ENCODE data around the gene TSPAN18.

The TSPAN18 gene

DNA sequence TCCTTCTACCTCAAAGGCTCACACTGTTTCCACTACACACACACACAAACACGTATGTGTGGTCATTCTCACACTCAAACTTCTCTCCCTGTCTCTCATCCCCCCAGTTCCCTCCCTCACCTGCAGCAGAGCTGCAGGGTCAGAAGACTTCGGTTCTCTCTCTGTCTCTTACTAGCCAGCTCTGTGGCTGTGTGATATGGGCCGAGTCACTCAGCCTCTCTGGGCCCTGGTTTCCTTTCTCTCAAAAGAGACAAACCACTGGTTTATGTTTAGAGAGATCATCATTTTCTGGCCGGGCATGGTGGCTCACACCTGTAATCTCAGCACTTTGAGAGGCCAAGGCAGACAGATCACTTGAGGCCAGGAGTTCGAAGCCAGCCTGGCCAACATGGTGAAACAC lies 21.1 kb downstream of the TSPAN18 start:
- in situ Hi-C loops (cut with MboI; ENCODE audit: low pct_unique_long_range_greater_than_20kb, low sequenced_read_pairs, unreplicated experiment), result loop anchor here (25.0 kb wide), 1 partner anchor 139 kb away; no protein-coding TSS in a partner anchor
- DNase-seq (ENCODE audit: low spot score), result no peak
- TF ChIP-seq, protein P1, sequence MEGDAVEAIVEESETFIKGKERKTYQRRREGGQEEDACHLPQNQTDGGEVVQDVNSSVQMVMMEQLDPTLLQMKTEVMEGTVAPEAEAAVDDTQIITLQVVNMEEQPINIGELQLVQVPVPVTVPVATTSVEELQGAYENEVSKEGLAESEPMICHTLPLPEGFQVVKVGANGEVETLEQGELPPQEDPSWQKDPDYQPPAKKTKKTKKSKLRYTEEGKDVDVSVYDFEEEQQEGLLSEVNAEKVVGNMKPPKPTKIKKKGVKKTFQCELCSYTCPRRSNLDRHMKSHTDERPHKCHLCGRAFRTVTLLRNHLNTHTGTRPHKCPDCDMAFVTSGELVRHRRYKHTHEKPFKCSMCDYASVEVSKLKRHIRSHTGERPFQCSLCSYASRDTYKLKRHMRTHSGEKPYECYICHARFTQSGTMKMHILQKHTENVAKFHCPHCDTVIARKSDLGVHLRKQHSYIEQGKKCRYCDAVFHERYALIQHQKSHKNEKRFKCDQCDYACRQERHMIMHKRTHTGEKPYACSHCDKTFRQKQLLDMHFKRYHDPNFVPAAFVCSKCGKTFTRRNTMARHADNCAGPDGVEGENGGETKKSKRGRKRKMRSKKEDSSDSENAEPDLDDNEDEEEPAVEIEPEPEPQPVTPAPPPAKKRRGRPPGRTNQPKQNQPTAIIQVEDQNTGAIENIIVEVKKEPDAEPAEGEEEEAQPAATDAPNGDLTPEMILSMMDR (IDR thresholded peaks at IDR 0.05; ENCODE audit: extremely low read depth, insufficient read depth, missing control alignments), result no peak

DNA sequence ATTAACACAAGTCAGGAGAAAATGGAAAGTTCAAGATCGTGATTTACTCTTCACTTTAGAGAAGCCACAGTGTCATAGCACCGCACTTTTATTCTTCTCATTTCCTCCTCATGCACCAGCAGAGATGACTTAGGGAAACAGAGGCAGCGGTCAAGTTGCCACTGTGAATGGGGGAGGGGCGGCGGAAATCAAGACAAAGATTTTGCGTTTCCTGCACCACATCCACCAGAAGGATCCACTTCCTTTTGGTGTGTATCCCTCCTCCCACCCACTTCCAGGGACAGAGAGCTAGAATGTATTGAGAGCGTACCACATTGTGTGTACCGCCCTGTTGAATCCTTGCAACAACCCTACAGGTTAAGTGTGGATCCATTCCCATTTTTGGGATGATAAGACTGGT lies 21.8 kb downstream of the TSPAN18 start:
- in situ Hi-C loops (cut with MboI; ENCODE audit: low pct_unique_long_range_greater_than_20kb, low sequenced_read_pairs, unreplicated experiment), result loop anchor here (25.0 kb wide), 1 partner anchor 139 kb away; no protein-coding TSS in a partner anchor
- no peak for DNase-seq (ENCODE audit: low spot score)
- TF ChIP-seq, protein P1 (IDR thresholded peaks at IDR 0.05; ENCODE audit: extremely low read depth, insufficient read depth, missing control alignments), result no peak

DNA sequence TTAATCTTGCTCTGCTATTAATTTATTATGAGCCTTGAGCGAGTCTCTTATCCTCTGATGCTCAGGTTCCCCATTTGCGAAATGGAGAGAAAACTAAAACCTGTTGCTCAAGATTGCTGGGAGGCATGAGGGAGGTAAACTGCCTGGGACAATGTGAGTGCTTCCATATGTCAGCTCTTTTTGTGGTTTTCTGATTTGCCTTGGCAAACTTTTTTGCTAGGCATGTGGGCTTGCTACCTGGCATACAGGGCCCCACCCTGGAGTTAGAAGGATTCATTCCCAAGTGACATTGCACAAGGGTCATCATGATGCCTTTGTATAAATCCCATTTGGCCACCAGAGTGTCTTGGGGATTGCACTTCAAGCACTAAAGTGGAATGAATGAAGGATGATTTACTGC lies 22.4 kb downstream of the TSPAN18 start:
- in situ Hi-C loops (cut with MboI; ENCODE audit: low pct_unique_long_range_greater_than_20kb, low sequenced_read_pairs, unreplicated experiment), result loop anchor here (25.0 kb wide), 1 partner anchor 138 kb away; no protein-coding TSS in a partner anchor
- DNase-seq (ENCODE audit: low spot score), result no peak
- TF ChIP-seq, protein P1 (IDR thresholded peaks at IDR 0.05; ENCODE audit: extremely low read depth, insufficient read depth, missing control alignments), result no peak

DNA sequence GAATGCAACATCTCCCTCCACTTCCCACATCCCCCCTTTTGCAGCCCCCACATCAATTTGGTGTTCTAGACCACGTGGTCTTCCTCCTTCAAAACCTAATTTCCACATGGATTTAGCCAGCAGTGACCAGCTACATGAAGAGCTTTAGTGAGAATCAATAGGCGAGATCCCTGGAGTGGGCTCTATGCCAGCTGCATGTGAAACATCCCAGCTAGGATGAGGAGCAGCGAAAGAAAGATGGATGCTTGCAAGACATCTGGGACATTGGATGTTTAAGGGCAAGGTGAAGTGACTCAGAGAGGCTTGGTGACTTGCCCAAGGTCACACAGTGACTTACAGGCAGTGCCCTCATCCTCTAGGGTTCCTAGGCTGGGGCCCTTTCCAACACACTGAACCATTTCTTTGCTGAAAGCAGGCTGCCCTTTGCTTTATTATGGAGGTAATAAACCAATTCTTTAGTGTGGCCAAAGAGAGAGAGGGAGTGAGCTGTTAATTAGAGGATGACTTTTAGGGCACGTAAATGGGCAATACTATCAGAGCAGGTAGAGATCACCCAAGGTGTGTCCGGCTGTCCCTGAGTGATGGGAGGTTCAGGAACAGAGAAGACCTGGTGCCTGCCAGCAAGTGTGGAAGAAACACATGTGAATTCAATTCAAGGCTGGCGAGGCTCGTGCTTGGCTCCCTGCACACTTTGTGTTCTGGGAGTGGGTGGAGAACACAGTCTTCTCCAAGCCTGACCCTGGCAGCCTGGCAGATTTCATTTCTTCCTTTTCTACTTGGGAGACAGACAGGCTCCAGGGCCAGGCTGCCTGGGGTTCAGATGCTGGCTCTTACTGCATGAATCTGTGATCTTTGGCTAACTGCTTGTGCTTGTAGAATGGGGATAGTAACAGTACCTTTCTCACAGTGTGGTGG lies 24.0 kb downstream of the TSPAN18 start:
- in situ Hi-C loops (cut with MboI; ENCODE audit: low pct_unique_long_range_greater_than_20kb, low sequenced_read_pairs, unreplicated experiment), result no loop called here
- DNase-seq (ENCODE audit: low spot score), result no peak
- TF ChIP-seq, protein P1 (IDR thresholded peaks at IDR 0.05; ENCODE audit: extremely low read depth, insufficient read depth, missing control alignments), result no peak

DNA sequence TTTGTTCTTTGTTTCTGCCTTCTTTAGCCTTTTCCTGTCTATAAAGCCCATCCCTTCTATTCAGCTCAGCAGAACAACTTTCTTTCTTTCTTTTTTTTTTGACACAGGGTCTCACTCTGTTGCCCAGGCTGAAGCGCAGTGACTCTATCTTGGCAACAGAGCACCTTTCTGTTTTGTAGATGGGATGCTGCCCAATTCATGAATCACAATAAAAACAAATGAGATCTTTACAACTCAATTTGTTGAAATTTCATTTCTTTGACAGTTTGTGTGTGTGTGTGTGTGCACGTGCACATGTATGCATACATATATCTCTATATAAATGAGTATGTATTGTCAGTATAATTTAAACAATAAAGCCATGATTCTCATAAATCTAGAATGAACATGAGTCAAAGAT lies 25.5 kb downstream of the TSPAN18 start:
- DNase-seq (ENCODE audit: low spot score), result no peak
- TF ChIP-seq, protein P1 (IDR thresholded peaks at IDR 0.05; ENCODE audit: extremely low read depth, insufficient read depth, missing control alignments), result no peak
- in situ Hi-C loops (cut with MboI; ENCODE audit: low pct_unique_long_range_greater_than_20kb, low sequenced_read_pairs, unreplicated experiment), result no loop called here

DNA sequence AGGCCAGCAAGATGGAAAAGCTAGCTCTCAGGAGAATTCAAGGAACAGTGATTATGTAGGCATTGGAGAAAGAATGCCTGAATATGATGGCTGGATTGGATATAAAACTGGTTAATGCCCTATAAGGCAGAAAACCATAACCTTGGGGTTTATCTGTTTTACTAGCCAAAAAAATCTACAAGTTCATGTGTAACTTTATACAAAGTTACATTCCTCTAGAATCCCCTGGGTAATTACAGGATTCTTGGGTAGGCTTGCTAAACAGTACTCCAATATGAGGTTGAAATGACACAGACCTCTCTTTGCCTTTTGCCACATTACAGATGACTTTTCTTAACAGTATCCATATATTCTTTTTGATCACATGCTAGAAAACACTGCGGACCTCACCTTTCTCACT lies 26.0 kb downstream of the TSPAN18 start:
- DNase-seq (ENCODE audit: low spot score), result no peak
- in situ Hi-C loops (cut with MboI; ENCODE audit: low pct_unique_long_range_greater_than_20kb, low sequenced_read_pairs, unreplicated experiment), result no loop called here
- TF ChIP-seq, protein P1 (IDR thresholded peaks at IDR 0.05; ENCODE audit: extremely low read depth, insufficient read depth, missing control alignments), result no peak

All from GM13977 (cell line).